CD8-positive, alpha-beta memory T cell (primary cell): ENCODE measurements around the gene MIR17HG. TPM values are rescaled to one million over a fixed set of nuclear protein-coding genes. Genes with fewer than 3 reads are reported as not detected.
A peak's percentile ranks its signal among the peaks of the same experiment; 100 is the strongest.

ENCODE experiments used
- CTCF ChIA-PET: fragments of 350-600 bp; sonication (Branson Sonifier 250); formaldehyde crosslinking; loops from one replicate; lab custom pipeline; 2021; ENCODE audit warnings: antibody characterized with exemption; lab: Charles Lee
- POLR2A ChIA-PET: fragments of 350-600 bp; sonication (Branson Sonifier 250); formaldehyde crosslinking; loops from one replicate; lab custom pipeline; 2021; ENCODE audit warnings: antibody characterized with exemption; lab: Charles Lee
- DNase-seq, 5 donors: peaks; one replicate each; pipeline versions ENCODE4 v3.0.0 to v3.0.0-alpha.2; 2020 to 2022; ENCODE audit warnings: mixed read lengths in 1 of 5
- H3K27ac ChIP-seq: one replicate; pipeline ENCODE4 v1.7.0; 2013; ENCODE audit warnings: low read depth, mild to moderate bottlenecking, low read length, moderate library complexity
- H3K27me3 ChIP-seq: 2 replicates; pipeline ENCODE4 v1.7.0; 2013; ENCODE audit warnings: low read length, mild to moderate bottlenecking; ENCODE audit not compliant: insufficient read depth, poor library complexity, severe bottlenecking
- H3K36me3 ChIP-seq: 2 replicates; pipeline ENCODE4 v1.7.0; 2013; ENCODE audit warnings: mild to moderate bottlenecking, low read length, moderate library complexity; ENCODE audit not compliant: insufficient read depth
- H3K4me1 ChIP-seq: 2 replicates; pipeline ENCODE4 v1.7.0; 2013; ENCODE audit warnings: mild to moderate bottlenecking, low read length, moderate library complexity; ENCODE audit not compliant: insufficient read depth
- H3K4me3 ChIP-seq: 2 replicates; pipeline ENCODE4 v1.7.0; 2013; ENCODE audit warnings: mild to moderate bottlenecking, low read length
- H3K9me3 ChIP-seq: 2 replicates; pipeline ENCODE4 v1.7.0; 2013; ENCODE audit warnings: mild to moderate bottlenecking, low read length
- H3K27ac Mint-ChIP-seq, 8 donors: one replicate each; pipeline ENCODE4 v1.8.0; 2020 to 2021; ENCODE audit warnings: mixed read lengths in 8 of 8, mild to moderate bottlenecking in 6 of 8, inconsistent platforms in 3 of 8, moderate library complexity in 3 of 8
- H3K27me3 Mint-ChIP-seq, 2 donors: one replicate each; pipeline ENCODE4 v1.8.0; 2020 to 2021; ENCODE audit warnings: mixed read lengths in 2 of 2, mild to moderate bottlenecking in 1 of 2, moderate library complexity in 1 of 2
- H3K36me3 Mint-ChIP-seq, 3 donors: one replicate each; pipeline ENCODE4 v1.8.0; 2020 to 2021; ENCODE audit warnings: mixed read lengths in 3 of 3, inconsistent platforms in 1 of 3, mild to moderate bottlenecking in 1 of 3
- H3K4me1 Mint-ChIP-seq, 3 donors: one replicate each; pipeline ENCODE4 v1.8.0; 2020 to 2021; ENCODE audit warnings: mixed read lengths in 3 of 3, inconsistent platforms in 1 of 3, mild to moderate bottlenecking in 1 of 3
- H3K4me3 Mint-ChIP-seq, 7 donors: one replicate each; pipeline ENCODE4 v1.8.0; 2020 to 2021; ENCODE audit warnings: mixed read lengths in 7 of 7, mild to moderate bottlenecking in 6 of 7, moderate library complexity in 4 of 7, inconsistent platforms in 2 of 7
- H3K9me3 Mint-ChIP-seq, 5 donors: one replicate each; pipeline ENCODE4 v1.8.0; 2020 to 2022; ENCODE audit warnings: mixed read lengths in 5 of 5, mild to moderate bottlenecking in 3 of 5, moderate library complexity in 2 of 5, inconsistent platforms in 1 of 5
- polyA plus RNA-seq: library from polyadenylated mRNA; unstranded; fragments of 300-500 nt; fragmentation: Illumina TruSeq; gene quantifications from one replicate; pipeline ENCODE4 v1.2.3, GENCODE V29; 2021
- total RNA-seq, 2 experiments: library from RNA; stranded (reverse); gene quantifications; one replicate each; pipeline ENCODE4 v1.2.3, GENCODE V29; 2021

MIR17HG gene
- total and polyA plus RNA-seq, 3 experiments from 2014 or later, result 0.26 to 21.5 (median 21.0) TPM

- H3K4me3 ChIP-seq, result no peak overlapping the region
- Mint-ChIP-seq H3K4me3 (no peak overlapping the region), H3K27ac (peak overlapping the region in 1 of 8 donors; percentile 21), H3K4me1 (peaks cover 17 to 27% (median 26%) of the 10 kb centered on the region in 3 donors), H3K27me3 (no peaks in the 10 kb centered on the region), H3K9me3 (no peaks in the 10 kb centered on the region), H3K36me3 (peaks cover 0 to 65% (median 11%) of the 10 kb centered on the region in 3 donors)
- POLR2A ChIA-PET, result no interaction called here
- peaks cover 13% of the 10 kb centered on the region for H3K4me1 ChIP-seq
- no peaks in the 10 kb centered on the region for H3K27me3 ChIP-seq
- no peaks in the 10 kb centered on the region for H3K9me3 ChIP-seq
- DNase-seq, result no peak
- H3K27ac ChIP-seq, result no peak overlapping the region
- CTCF ChIA-PET, result no interaction called here
- H3K36me3 ChIP-seq, result peaks cover 30% of the 10 kb centered on the region
These were observed 7.8 kb downstream of the MIR17HG start for GRCh38 chr13:91355099-91355825.

GRCh38 chr13:91355826-91356710, 8.6 kb downstream of the MIR17HG start:
- CTCF ChIA-PET, result no interaction called here

GRCh38 chr13:91356919-91357612, 9.6 kb downstream of the MIR17HG start:
- Mint-ChIP-seq H3K36me3 (peaks cover 0 to 47% (median 11%) of the 10 kb centered on the region in 3 donors), H3K9me3 (no peaks in the 10 kb centered on the region), H3K27me3 (no peaks in the 10 kb centered on the region), H3K4me1 (peaks cover 2 to 11% (median 9%) of the 10 kb centered on the region in 3 donors), H3K27ac (peak overlapping the region in 3 of 8 donors; percentile 24 to 37 (median 28)), H3K4me3 (no peak overlapping the region)
- Histone ChIP-seq H3K9me3 (no peaks in the 10 kb centered on the region), H3K36me3 (peaks cover 14% of the 10 kb centered on the region), H3K27ac (no peak overlapping the region), H3K4me1 (no peaks in the 10 kb centered on the region), H3K27me3 (no peaks in the 10 kb centered on the region), H3K4me3 (no peak overlapping the region)
- POLR2A ChIA-PET, result no interaction called here
- CTCF ChIA-PET, result no interaction called here
- DNase-seq, result no peak

More at GRCh38 chr13:91355826-91356710, 8.6 kb downstream of the MIR17HG start:
- H3K36me3 Mint-ChIP-seq, result peaks cover 0 to 57% (median 11%) of the 10 kb centered on the region in 3 donors
- peak overlapping the region in 1 of 8 donors; percentile 5 for H3K27ac Mint-ChIP-seq
- H3K27me3 Mint-ChIP-seq, result no peaks in the 10 kb centered on the region
- H3K4me3 Mint-ChIP-seq, result no peak overlapping the region
- DNase-seq, result no peak
- Histone ChIP-seq H3K27me3 (no peaks in the 10 kb centered on the region), H3K4me1 (peaks cover 5% of the 10 kb centered on the region), H3K4me3 (no peak overlapping the region), H3K36me3 (peaks cover 23% of the 10 kb centered on the region), H3K27ac (no peak overlapping the region), H3K9me3 (no peaks in the 10 kb centered on the region)
- POLR2A ChIA-PET, result no interaction called here
- H3K4me1 Mint-ChIP-seq, result peaks cover 10 to 19% (median 18%) of the 10 kb centered on the region in 3 donors
- no peaks in the 10 kb centered on the region for H3K9me3 Mint-ChIP-seq

DNA sequence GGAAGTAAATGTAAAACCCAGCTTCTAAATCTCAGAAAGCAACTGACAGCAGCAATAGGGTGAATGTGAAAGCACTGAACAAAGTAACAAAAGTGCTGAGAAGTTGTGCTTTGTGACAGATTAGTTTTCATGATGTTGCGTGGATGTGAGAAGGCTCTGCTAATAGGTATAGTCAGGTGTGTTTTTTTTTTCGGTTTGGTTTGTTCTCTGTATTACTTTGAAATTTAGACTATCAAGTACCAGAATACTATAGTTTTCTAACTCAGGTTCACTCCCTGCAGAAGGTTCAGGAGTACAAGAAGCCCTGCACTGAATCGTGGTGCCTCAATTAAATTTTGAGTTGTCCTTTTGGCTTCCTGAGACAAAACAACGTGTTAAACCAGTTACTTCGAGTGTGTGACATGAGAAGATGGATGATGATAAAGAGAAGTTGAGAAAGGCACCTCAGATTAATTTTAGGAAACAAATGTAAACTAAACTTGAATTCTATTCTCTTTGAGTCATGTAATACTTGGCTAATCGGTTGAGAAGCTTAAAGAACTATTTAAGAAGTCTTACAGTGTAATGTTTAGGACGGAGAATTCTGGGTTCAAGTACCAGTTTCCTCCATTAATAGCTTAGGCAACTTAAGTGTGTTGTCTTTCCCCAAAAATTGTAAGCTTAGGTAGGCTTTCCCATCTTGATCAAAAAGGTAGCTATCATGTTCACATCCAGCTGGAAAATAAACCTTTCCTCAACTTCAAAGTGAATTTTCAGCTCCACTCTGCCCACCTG, 10.3 kb downstream of the MIR17HG start:
- Mint-ChIP-seq H3K4me1 (peaks cover 2 to 11% (median 6%) of the 10 kb centered on the region in 3 donors), H3K36me3 (peaks cover 0 to 41% (median 11%) of the 10 kb centered on the region in 3 donors), H3K27ac (peak overlapping the region in 3 of 8 donors; percentile 24 to 51 (median 28)), H3K9me3 (no peaks in the 10 kb centered on the region), H3K4me3 (no peak overlapping the region), H3K27me3 (no peaks in the 10 kb centered on the region)
- DNase-seq, result no peak
- CTCF ChIA-PET, result no interaction called here
- POLR2A ChIA-PET, result no interaction called here
- H3K27ac ChIP-seq, result no peak overlapping the region
- no peaks in the 10 kb centered on the region for H3K27me3 ChIP-seq
- no peaks in the 10 kb centered on the region for H3K9me3 ChIP-seq
- no peak overlapping the region for H3K4me3 ChIP-seq
- H3K36me3 ChIP-seq, result peaks cover 12% of the 10 kb centered on the region
- no peaks in the 10 kb centered on the region for H3K4me1 ChIP-seq

DNA sequence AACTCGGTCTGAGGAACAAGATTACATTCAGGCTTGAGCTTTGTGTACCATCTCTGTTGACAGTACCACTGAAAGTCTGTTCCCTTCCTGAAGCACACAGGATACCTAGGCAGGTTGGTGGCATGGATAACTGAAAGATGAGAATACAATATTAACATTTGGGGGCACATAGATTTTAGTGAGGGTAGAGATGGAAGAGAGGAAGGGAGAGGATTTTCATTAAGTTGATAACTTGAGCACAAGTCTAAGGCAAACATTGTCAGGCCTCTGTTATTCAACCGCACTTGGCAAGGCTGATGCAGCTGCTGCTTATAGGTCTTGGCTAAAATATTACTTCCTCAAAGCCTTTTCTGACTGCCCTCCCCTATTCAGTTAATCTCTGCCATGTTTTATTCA, 10.9 kb downstream of the MIR17HG start:
- POLR2A ChIA-PET, result no interaction called here
- Mint-ChIP-seq H3K4me1 (peaks cover 0 to 7% (median 2%) of the 10 kb centered on the region in 3 donors), H3K4me3 (no peak overlapping the region), H3K27ac (peak overlapping the region in 2 of 8 donors; percentile 10 to 14), H3K27me3 (no peaks in the 10 kb centered on the region), H3K9me3 (no peaks in the 10 kb centered on the region), H3K36me3 (peaks cover 0 to 37% (median 8%) of the 10 kb centered on the region in 3 donors)
- Histone ChIP-seq H3K4me1 (no peaks in the 10 kb centered on the region), H3K4me3 (no peak overlapping the region), H3K27me3 (no peaks in the 10 kb centered on the region), H3K27ac (no peak overlapping the region), H3K36me3 (peaks cover 12% of the 10 kb centered on the region), H3K9me3 (no peaks in the 10 kb centered on the region)
- CTCF ChIA-PET, result no interaction called here
- DNase-seq, result no peak

- Histone ChIP-seq H3K27ac (no peak overlapping the region), H3K36me3 (peaks cover 6% of the 10 kb centered on the region), H3K4me3 (no peak overlapping the region), H3K4me1 (no peaks in the 10 kb centered on the region), H3K9me3 (no peaks in the 10 kb centered on the region), H3K27me3 (no peaks in the 10 kb centered on the region)
- peaks cover 0 to 29% (median 8%) of the 10 kb centered on the region in 3 donors for H3K36me3 Mint-ChIP-seq
- CTCF ChIA-PET, result interaction anchor here (0.8 kb wide), 1 partner anchor 47 kb away, joined by 3 read pairs; no protein-coding TSS in a partner anchor
- no peaks in the 10 kb centered on the region for H3K9me3 Mint-ChIP-seq
- POLR2A ChIA-PET, result no interaction called here
- no peak for DNase-seq
- no peaks in the 10 kb centered on the region for H3K27me3 Mint-ChIP-seq
- no peak overlapping the region for H3K4me3 Mint-ChIP-seq
- peak overlapping the region in 1 of 8 donors; percentile 72 for H3K27ac Mint-ChIP-seq
- H3K4me1 Mint-ChIP-seq, result peaks cover 0 to 5% (median 0%) of the 10 kb centered on the region in 3 donors
These were observed 11.6 kb downstream of the MIR17HG start for GRCh38 chr13:91359111-91359510.

- no peaks in the 10 kb centered on the region for H3K27me3 ChIP-seq
- no peaks in the 10 kb centered on the region for H3K4me1 ChIP-seq
- H3K9me3 Mint-ChIP-seq, result no peaks in the 10 kb centered on the region
- H3K9me3 ChIP-seq, result no peaks in the 10 kb centered on the region
- H3K27ac Mint-ChIP-seq, result no peak overlapping the region
- no peak overlapping the region for H3K4me3 ChIP-seq
- H3K36me3 Mint-ChIP-seq, result peaks cover 0 to 24% (median 4%) of the 10 kb centered on the region in 3 donors
- no peak for DNase-seq
- no peak overlapping the region for H3K27ac ChIP-seq
- ChIA-PET CTCF (interaction anchor here (0.8 to 1.2 kb wide), 2 partner anchors 10 to 46 kb away, joined by 3 read pairs; no protein-coding TSS in a partner anchor), POLR2A (no interaction called here)
- H3K27me3 Mint-ChIP-seq, result no peaks in the 10 kb centered on the region
- H3K4me1 Mint-ChIP-seq, result peaks cover 0 to 5% (median 0%) of the 10 kb centered on the region in 3 donors
- peaks cover 3% of the 10 kb centered on the region for H3K36me3 ChIP-seq
- H3K4me3 Mint-ChIP-seq, result no peak overlapping the region
These were observed 12.1 kb downstream of the MIR17HG start for GRCh38 chr13:91359631-91360030.
